Right hindlimb (tissue), 1 donor: Measurements from ENCODE around the gene ARHGEF2.

Source experiments
- DNase-seq: peaks from one replicate; pipeline ENCODE4 v3.0.0-alpha.2; 2018

Gene ARHGEF2

GRCh38 chr1:155909894-155910293 is 68.5 kb downstream of the ARHGEF2 start:
- no peak for DNase-seq

GRCh38 chr1:155904261-155904660 is 74.1 kb downstream of the ARHGEF2 start:
- DNase-seq: no peak

GRCh38 chr1:155900161-155900560 is 78.2 kb downstream of the ARHGEF2 start:
- DNase-seq: no peak

- no peak for DNase-seq
Measured at GRCh38 chr1:155899683-155900082, 78.7 kb downstream of the ARHGEF2 start.

- DNase-seq: no peak
Measured at GRCh38 chr1:155898888-155899287, 79.5 kb downstream of the ARHGEF2 start.

GRCh38 chr1:155897746-155898145 is 80.6 kb downstream of the ARHGEF2 start:
- DNase-seq: no peak
